A549 (cell line): ENCODE data around the gene CTU1.

Experiments used
- CBX2 ChIP-seq: fragments of 200-600 bp; sonication (generic); IDR thresholded peaks from 2 replicates; pipeline ENCODE4 v1.6.1; 2016; ENCODE audit warnings: low read depth, mild to moderate bottlenecking, borderline replicate concordance
- EP300 ChIP-seq, 2 experiments: fragments of >200 bp; sonication (Bioruptor Twin); formaldehyde crosslinking; IDR thresholded peaks; 2 replicates in 1 of 2; 3 replicates in 1 of 2; pipeline ENCODE4 v1.6.1; 2016 to 2017
- RAD21 ChIP-seq, 2 experiments: fragments of >200 bp in 1 of 2; sonication (Bioruptor Twin) in 1 of 2; formaldehyde crosslinking in 1 of 2; IDR thresholded peaks in 1 of 2; conservative IDR thresholded peaks in 1 of 2; 2 replicates in 1 of 2; 3 replicates in 1 of 2; pipeline ENCODE4 v1.6.1; 2012 to 2018; ENCODE audit warnings: inconsistent platforms in 1 of 2
- TF ChIP-seq, protein P1 (sequence below): fragments of >200 bp; sonication (Bioruptor Twin); formaldehyde crosslinking; IDR thresholded peaks from 3 replicates; pipeline ENCODE4 v1.5.1; 2016
- TF ChIP-seq, protein P2 (sequence below): fragments of 450-650 bp; IDR thresholded peaks from 2 replicates; pipeline ENCODE4 v1.6.1; 2014; ENCODE audit warnings: antibody characterized with exemption

DNA sequence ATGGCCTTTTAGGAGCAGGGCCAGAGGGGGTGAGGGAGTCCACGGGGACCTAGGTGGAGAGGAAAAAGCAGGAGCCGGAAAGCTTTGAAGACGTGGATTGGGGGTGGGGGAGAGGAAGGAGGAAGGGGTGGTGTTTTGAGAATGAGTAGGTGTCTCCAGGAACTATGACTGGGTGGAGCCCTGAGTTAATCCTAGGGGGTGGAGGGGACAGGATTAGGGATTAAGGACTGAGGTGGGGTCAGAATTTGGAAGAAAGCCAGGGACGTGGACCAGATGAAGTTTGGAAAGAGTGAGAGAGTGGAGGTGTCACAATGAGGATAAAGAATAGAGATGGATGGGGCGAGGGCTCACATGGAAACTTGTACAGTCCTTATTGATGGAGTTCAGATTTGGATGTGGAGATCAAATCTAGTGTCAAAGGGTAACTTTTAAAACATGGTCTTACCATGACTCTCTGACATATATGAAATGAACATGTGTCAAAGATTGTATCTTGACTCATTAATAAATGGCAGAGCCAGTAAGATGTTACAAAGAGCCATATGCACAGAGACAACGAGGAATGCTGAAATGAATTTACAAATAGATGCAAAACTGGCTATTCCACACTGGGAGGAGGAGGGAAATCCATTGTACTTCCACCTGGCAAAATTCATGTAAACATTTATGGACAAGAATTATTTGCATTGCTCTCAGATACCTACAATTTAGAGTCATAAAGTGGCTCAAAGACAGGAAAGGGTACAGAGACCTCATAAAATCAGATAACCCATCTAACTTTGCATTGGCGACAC is 41.6 kb downstream of the CTU1 start:
- no peak for TF ChIP-seq EP300 (IDR thresholded peaks at IDR 0.05)
- TF ChIP-seq, protein P1, sequence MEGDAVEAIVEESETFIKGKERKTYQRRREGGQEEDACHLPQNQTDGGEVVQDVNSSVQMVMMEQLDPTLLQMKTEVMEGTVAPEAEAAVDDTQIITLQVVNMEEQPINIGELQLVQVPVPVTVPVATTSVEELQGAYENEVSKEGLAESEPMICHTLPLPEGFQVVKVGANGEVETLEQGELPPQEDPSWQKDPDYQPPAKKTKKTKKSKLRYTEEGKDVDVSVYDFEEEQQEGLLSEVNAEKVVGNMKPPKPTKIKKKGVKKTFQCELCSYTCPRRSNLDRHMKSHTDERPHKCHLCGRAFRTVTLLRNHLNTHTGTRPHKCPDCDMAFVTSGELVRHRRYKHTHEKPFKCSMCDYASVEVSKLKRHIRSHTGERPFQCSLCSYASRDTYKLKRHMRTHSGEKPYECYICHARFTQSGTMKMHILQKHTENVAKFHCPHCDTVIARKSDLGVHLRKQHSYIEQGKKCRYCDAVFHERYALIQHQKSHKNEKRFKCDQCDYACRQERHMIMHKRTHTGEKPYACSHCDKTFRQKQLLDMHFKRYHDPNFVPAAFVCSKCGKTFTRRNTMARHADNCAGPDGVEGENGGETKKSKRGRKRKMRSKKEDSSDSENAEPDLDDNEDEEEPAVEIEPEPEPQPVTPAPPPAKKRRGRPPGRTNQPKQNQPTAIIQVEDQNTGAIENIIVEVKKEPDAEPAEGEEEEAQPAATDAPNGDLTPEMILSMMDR = no peak
- no peak for TF ChIP-seq CBX2
- no peak for TF ChIP-seq RAD21 (conservative IDR thresholded peaks at IDR 0.05 in 1 of 2, IDR thresholded peaks at IDR 0.05 in 1 of 2)
- TF ChIP-seq, protein P2, sequence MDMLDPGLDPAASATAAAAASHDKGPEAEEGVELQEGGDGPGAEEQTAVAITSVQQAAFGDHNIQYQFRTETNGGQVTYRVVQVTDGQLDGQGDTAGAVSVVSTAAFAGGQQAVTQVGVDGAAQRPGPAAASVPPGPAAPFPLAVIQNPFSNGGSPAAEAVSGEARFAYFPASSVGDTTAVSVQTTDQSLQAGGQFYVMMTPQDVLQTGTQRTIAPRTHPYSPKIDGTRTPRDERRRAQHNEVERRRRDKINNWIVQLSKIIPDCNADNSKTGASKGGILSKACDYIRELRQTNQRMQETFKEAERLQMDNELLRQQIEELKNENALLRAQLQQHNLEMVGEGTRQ = no peak
